Right lobe of liver (tissue), 4 donors: ENCODE results near the gene MAP2K6.

Experiments
- POLR2A ChIP-seq: fragments of 450-650 bp; IDR thresholded peaks from one replicate; pipeline ENCODE4 v1.6.1; 2017; ENCODE audit warnings: antibody characterized with exemption, mild to moderate bottlenecking
- TF ChIP-seq, protein P1 (sequence below), 4 donors: fragments of 200-600 bp in 3 of 4; fragments of 450-650 bp in 1 of 4; IDR thresholded peaks; one replicate each; pipeline versions ENCODE4 v1.5.1 to v1.8.0; 2016 to 2022; ENCODE audit warnings: antibody characterized with exemption in 4 of 4, mild to moderate bottlenecking in 2 of 4
- donor health status: DM: no; HTN: no; CAD: no.
- donor health status: DM: no; HTN: no; CAD: no.
- donor health status: DM: no; HTN: yes; CAD: no.

DNA sequence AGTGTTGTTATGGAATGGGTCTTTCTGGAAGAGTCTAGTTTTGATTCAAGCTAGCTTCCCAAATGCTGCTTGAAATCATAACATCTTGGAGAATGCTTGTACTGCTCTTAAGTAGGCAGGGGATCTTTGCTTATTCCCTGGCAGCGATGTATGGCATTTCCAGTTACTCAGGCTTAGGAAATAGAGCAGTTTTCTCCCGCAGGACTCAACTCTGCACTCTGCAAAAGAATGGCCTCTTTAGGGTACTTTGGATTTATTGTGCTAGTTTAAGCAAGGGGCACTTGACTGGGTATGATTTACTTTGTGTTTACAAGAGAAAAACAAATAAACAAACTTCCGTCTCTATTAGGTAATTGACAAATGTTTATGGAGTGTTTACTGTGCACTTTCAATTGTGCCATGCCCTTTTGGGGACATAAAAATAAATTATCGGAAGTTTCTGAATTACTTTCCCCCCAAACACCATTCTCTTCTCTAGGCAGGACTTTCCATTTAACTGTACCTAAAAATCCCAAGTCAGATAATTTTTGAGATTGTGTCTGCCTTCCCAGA, 164.0 kb downstream of the MAP2K6 start:
- no peak for TF ChIP-seq POLR2A
- TF ChIP-seq, protein P1, sequence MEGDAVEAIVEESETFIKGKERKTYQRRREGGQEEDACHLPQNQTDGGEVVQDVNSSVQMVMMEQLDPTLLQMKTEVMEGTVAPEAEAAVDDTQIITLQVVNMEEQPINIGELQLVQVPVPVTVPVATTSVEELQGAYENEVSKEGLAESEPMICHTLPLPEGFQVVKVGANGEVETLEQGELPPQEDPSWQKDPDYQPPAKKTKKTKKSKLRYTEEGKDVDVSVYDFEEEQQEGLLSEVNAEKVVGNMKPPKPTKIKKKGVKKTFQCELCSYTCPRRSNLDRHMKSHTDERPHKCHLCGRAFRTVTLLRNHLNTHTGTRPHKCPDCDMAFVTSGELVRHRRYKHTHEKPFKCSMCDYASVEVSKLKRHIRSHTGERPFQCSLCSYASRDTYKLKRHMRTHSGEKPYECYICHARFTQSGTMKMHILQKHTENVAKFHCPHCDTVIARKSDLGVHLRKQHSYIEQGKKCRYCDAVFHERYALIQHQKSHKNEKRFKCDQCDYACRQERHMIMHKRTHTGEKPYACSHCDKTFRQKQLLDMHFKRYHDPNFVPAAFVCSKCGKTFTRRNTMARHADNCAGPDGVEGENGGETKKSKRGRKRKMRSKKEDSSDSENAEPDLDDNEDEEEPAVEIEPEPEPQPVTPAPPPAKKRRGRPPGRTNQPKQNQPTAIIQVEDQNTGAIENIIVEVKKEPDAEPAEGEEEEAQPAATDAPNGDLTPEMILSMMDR (IDR thresholded peaks at IDR 0.05) = no peak
